ENCODE measurements around the gene WBP1L. TPM values are rescaled to one million over a fixed set of nuclear protein-coding genes. Genes with fewer than 3 reads are reported as not detected.
"Not testable (repeated sequence)": the region's sequence is repeated elsewhere in the genome, so short reads cannot be mapped to it uniquely, and the experiment has no call there.

The WBP1L gene
- polyA plus RNA-seq, 1 donor from 2014 or later = 20.8 TPM

DNA sequence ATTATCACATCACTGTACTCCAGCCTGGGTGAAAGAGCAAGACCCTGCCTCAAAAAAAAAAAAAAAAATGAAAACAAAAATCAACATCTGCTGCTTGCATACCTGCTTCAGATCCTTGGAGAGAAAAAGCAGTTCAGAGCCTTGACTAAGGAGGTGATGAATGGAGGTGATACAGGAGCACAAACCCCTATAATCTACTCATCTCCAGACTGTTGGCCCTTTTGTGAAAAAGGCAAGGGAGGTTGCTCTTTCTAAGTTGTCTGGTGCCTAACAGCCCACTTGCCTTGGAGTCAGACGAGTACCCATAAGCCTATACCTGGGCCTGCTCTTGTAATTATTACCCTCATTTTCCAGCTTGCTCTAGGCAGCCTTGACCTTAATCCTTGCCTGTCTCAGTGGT lies 27.9 kb upstream of the WBP1L start:
- TF ChIP-seq MXI1 (conservative IDR thresholded peaks at IDR 0.05; ENCODE audit: poor library complexity, severe bottlenecking) (no peak), POLR2AphosphoS5 (IDR thresholded peaks at IDR 0.05) (no peak), SMC3 (conservative IDR thresholded peaks at IDR 0.05; ENCODE audit: poor library complexity) (no peak), EP300 (conservative IDR thresholded peaks at IDR 0.05; ENCODE audit: poor library complexity, severe bottlenecking) (no peak), EZH2 (IDR thresholded peaks at IDR 0.05; ENCODE audit: borderline replicate concordance, insufficient read depth, low read length, poor library complexity, severe bottlenecking) (no peak), RAD21 (conservative IDR thresholded peaks at IDR 0.05) (no peak), TAF1 (IDR thresholded peaks at IDR 0.05; ENCODE audit: low read depth) (no peak)
- TF ChIP-seq, protein P1, sequence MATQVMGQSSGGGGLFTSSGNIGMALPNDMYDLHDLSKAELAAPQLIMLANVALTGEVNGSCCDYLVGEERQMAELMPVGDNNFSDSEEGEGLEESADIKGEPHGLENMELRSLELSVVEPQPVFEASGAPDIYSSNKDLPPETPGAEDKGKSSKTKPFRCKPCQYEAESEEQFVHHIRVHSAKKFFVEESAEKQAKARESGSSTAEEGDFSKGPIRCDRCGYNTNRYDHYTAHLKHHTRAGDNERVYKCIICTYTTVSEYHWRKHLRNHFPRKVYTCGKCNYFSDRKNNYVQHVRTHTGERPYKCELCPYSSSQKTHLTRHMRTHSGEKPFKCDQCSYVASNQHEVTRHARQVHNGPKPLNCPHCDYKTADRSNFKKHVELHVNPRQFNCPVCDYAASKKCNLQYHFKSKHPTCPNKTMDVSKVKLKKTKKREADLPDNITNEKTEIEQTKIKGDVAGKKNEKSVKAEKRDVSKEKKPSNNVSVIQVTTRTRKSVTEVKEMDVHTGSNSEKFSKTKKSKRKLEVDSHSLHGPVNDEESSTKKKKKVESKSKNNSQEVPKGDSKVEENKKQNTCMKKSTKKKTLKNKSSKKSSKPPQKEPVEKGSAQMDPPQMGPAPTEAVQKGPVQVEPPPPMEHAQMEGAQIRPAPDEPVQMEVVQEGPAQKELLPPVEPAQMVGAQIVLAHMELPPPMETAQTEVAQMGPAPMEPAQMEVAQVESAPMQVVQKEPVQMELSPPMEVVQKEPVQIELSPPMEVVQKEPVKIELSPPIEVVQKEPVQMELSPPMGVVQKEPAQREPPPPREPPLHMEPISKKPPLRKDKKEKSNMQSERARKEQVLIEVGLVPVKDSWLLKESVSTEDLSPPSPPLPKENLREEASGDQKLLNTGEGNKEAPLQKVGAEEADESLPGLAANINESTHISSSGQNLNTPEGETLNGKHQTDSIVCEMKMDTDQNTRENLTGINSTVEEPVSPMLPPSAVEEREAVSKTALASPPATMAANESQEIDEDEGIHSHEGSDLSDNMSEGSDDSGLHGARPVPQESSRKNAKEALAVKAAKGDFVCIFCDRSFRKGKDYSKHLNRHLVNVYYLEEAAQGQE (IDR thresholded peaks at IDR 0.05; ENCODE audit: borderline replicate concordance) = no peak
- TF ChIP-seq, protein P2, sequence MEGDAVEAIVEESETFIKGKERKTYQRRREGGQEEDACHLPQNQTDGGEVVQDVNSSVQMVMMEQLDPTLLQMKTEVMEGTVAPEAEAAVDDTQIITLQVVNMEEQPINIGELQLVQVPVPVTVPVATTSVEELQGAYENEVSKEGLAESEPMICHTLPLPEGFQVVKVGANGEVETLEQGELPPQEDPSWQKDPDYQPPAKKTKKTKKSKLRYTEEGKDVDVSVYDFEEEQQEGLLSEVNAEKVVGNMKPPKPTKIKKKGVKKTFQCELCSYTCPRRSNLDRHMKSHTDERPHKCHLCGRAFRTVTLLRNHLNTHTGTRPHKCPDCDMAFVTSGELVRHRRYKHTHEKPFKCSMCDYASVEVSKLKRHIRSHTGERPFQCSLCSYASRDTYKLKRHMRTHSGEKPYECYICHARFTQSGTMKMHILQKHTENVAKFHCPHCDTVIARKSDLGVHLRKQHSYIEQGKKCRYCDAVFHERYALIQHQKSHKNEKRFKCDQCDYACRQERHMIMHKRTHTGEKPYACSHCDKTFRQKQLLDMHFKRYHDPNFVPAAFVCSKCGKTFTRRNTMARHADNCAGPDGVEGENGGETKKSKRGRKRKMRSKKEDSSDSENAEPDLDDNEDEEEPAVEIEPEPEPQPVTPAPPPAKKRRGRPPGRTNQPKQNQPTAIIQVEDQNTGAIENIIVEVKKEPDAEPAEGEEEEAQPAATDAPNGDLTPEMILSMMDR (IDR thresholded peaks at IDR 0.05; ENCODE audit: poor library complexity, severe bottlenecking) = no peak
- Histone ChIP-seq H3K27ac (ENCODE audit: low read length) (no peak overlapping the region), H3K9ac (ENCODE audit: low read length) (no peak overlapping the region), H3F3A (ENCODE audit: insufficient read depth, low read length, poor library complexity, severe bottlenecking) (peaks cover 3% of the 10 kb centered on the region), H3K4me2 (ENCODE audit: low read length) (no peak overlapping the region), H3K9me3 (ENCODE audit: low read length) (no peaks in the 10 kb centered on the region), H3K36me3 (ENCODE audit: insufficient read depth, low read length) (no peaks in the 10 kb centered on the region), H3K79me2 (replicated peaks; ENCODE audit: insufficient read depth, low read length) (peaks cover 28% of the 10 kb centered on the region), H2AFZ (ENCODE audit: low read depth, low read length) (no peak overlapping the region), H4K20me1 (ENCODE audit: insufficient read depth) (no peaks in the 10 kb centered on the region), H3K4me3 (ENCODE audit: low read length) (no peak overlapping the region), H3K9me2 (ENCODE audit: insufficient read depth, low read length) (no peaks in the 10 kb centered on the region), H3K27me3 (ENCODE audit: insufficient read depth, low read depth, low read length) (no peaks in the 10 kb centered on the region)

DNA sequence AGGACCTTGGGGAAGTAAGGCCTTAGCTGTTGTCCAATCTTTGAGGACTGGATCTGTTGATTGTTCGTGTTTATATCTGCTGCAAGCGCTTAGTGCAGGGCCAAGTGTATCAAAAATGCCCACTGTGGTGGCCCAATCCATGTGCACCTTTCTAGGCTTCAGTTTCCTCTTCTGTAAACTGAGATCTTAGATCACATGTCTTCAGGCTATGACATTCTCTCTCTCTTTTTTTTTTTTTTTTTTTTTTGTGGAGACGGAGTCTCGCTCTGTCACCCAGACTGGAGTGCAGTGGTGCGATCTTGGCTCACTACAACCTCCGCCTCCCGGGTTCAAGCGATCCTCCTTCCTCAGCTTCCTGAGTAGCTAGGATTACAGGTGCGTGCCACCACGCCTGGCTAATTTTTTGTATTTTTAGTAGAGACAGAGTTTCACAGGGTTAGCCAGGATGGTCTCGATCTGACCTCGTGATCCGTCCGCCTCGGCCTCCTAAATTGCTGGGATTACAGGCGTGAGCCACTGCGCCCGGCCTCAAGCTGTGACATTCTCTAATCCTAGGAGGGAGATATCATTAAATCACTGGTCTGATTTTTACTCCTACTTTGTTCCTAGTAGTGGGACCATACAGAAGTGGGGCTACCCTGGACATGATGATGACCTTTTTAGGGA lies 26.7 kb upstream of the WBP1L start:
- H3K9ac ChIP-seq (ENCODE audit: low read length); H3K36me3 ChIP-seq (ENCODE audit: insufficient read depth, low read length); H2AFZ ChIP-seq (ENCODE audit: low read depth, low read length); H4K20me1 ChIP-seq (ENCODE audit: insufficient read depth); H3K4me2 ChIP-seq (ENCODE audit: low read length); H3K27me3 ChIP-seq (ENCODE audit: insufficient read depth, low read depth, low read length); H3K9me2 ChIP-seq (ENCODE audit: insufficient read depth, low read length); H3K4me3 ChIP-seq (ENCODE audit: low read length); H3K27ac ChIP-seq (ENCODE audit: low read length); H3F3A ChIP-seq (ENCODE audit: insufficient read depth, low read length, poor library complexity, severe bottlenecking); H3K9me3 ChIP-seq (ENCODE audit: low read length): not testable (repeated sequence)
- peaks cover 19% of the 10 kb centered on the region for H3K79me2 ChIP-seq (replicated peaks; ENCODE audit: insufficient read depth, low read length)
